Ovary (tissue), 3 donors: Measurements from ENCODE around the gene F5.

Experiments
- CTCF ChIP-seq, 3 donors: fragments of 450-650 bp in 2 of 3; fragments of 200-600 bp in 1 of 3; IDR thresholded peaks; one replicate each; pipeline versions ENCODE4 v1.5.1 to v1.8.0; 2016 to 2022; ENCODE audit warnings: antibody characterized with exemption in 3 of 3, mild to moderate bottlenecking in 1 of 3
- POLR2A ChIP-seq: fragments of 450-650 bp; IDR thresholded peaks from one replicate; pipeline ENCODE4 v1.6.1; 2017; ENCODE audit warnings: antibody characterized with exemption, mild to moderate bottlenecking, moderate library complexity
- donor health status: DM: no; HTN: no; CAD: no.

GRCh38 chr1:169634145-169634544 is 47.9 kb upstream of the F5 start:
- TF ChIP-seq CTCF (IDR thresholded peaks at IDR 0.05) (no peak), POLR2A (no peak)
